ENCODE measurements around the gene SYNRG.
"Not testable (repeated sequence)": the region's sequence is repeated elsewhere in the genome, so short reads cannot be mapped to it uniquely, and the experiment has no call there.

SYNRG gene, protein sequence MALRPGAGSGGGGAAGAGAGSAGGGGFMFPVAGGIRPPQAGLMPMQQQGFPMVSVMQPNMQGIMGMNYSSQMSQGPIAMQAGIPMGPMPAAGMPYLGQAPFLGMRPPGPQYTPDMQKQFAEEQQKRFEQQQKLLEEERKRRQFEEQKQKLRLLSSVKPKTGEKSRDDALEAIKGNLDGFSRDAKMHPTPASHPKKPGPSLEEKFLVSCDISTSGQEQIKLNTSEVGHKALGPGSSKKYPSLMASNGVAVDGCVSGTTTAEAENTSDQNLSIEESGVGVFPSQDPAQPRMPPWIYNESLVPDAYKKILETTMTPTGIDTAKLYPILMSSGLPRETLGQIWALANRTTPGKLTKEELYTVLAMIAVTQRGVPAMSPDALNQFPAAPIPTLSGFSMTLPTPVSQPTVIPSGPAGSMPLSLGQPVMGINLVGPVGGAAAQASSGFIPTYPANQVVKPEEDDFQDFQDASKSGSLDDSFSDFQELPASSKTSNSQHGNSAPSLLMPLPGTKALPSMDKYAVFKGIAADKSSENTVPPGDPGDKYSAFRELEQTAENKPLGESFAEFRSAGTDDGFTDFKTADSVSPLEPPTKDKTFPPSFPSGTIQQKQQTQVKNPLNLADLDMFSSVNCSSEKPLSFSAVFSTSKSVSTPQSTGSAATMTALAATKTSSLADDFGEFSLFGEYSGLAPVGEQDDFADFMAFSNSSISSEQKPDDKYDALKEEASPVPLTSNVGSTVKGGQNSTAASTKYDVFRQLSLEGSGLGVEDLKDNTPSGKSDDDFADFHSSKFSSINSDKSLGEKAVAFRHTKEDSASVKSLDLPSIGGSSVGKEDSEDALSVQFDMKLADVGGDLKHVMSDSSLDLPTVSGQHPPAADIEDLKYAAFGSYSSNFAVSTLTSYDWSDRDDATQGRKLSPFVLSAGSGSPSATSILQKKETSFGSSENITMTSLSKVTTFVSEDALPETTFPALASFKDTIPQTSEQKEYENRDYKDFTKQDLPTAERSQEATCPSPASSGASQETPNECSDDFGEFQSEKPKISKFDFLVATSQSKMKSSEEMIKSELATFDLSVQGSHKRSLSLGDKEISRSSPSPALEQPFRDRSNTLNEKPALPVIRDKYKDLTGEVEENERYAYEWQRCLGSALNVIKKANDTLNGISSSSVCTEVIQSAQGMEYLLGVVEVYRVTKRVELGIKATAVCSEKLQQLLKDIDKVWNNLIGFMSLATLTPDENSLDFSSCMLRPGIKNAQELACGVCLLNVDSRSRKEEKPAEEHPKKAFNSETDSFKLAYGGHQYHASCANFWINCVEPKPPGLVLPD (N-terminal part only)

DNA sequence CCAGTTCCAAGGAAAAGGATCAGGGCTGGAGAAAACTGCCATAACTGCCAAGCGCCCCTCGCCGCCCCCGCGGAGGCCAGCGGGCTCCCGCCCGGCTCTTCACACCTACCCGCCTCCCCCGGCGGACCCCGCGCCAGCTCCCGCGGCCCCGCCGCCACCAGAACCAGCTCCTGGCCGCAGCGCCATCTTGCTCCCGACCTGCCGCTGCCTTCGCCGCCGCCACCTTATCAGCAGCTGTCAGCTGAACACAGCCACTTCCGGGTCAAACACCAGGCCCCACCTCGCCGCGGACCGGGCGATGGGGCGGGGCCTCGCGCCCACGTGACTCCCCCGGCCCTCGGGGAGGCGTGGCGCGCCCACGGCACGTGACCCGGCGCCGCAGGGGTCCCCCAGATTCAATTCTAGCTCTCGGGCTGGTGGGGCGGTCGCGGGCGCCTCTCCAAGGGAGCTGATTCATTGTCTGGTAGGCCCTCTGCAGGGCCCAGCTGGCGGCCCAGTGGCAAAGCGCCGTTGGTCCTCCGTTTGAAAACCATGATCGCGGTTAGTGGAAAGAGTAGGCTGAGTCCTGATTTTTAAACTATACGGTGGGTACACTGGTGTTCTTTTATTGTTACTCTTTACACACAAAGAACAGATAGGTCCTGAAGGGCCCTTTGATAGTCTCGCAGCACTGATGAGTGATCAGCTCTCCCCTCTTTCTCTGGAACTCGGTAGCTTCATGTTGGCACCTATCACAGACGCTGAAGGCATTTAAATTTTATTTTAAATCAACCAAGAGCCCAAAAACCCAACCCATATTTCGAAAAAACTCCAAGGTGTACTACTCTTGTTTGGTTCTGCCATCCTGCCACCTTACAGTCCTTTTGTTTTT, at the start of gene SYNRG:
Gene SYNRG (minus strand): TSS at position 249 of the 871 bp plus-strand sequence. CDS start 63 bp downstream, at position 186.
- DNase-seq, result peak; percentile 98

DNA sequence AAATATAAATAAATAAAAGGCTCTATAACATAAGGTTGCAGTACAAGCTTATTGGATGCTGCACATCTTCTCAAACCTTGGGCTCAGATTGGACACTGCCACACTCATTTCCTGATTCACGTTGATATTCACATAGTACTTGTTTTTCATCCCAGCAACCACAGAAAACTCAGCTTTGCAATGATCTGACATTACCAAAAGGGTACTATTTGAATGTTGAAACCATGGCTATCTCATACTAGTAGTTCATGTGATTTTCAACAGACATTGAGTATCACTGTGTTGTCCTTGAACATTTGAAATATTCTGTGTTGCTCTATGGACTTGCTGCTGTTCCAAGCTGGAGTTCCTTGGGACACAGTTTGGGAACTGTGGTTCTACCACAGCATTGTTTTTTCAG, 48.0 kb upstream of the SYNRG start:
- DNase-seq, result no peak

DNA sequence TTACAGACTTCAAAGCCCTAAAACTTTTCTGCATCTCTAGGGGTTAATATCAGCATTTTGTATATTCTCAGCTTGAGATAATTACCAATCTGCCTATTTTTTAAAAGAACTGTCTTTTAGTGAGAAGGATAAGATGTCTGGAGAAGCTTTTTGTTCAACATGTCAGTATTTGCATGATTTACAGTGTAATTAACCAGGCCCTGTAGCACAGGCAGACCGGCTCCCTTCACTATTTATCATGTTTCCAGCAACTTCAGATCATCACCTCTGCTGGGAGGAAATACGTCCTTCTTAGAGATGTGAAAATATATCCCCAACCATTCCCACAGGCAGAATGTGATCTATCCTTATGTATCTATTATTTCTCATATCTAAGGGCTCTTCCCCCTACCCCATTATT, 42.6 kb upstream of the SYNRG start:
- DNase-seq, result no peak

DNA sequence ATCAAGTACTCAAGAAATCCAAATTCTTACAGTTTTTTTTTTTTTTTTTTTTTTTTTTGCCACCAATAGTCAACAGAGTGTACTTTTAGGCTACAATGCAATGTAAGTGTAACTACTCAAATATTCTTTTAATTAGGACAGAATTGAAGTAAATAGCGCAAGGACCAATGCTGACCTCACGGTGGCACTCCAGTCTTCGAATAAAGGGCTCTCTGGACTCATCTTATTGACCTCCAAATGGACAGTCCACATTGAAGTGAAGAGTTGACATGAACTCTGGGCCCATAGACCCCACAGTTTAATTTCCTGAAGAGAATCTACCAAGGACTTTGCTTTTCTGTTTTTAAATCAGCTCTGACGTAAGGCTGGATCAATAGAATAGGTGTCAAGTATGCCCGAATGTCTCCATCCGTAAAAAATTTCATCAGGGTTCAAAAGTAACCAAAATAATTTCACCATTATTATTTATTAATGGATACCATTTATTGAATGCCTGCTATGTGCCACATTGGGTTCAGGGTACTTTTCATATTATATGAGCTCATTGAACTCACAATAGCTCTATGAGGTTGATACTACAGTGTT, 41.3 kb upstream of the SYNRG start:
- peak; percentile 48 for DNase-seq

DNA sequence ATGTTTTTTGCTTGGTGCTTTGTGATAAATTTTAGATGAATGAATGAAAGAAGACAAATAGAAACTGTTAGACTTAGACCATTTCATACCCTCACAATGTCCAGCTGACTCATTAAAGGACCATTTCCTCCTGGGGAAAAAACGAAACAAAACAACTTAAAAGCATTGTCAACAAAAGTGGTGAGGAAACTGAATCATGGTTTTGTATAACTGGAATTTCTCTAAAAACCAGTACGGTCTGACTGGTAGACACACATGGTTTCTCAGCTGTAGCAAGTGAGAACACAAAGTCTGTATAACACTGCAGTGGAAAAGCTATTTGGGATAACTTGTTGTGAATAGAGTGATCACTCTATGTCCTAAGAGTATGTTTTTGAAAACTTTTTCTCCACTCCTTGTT, 39.3 kb upstream of the SYNRG start:
- DNase-seq, result no peak

DNA sequence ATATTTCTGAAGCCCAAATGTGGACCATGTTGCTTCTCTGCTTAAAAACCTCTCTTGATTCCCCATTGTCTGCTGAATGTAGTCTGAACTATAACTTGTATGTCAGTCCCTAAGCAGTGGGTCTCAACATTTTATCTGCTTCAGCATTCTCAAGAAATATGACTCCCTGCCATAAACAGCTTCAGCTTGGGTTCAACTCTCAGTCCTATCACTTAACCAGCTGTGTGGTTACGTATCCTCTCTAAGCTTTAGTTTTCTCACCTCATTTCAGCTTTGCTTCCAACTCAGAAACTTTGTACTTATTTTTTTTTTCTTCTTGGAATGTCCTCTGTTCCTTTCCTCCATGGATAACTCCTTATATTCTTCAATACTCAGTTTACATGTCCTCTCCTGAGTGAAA, 38.6 kb upstream of the SYNRG start:
- no peak for DNase-seq

DNA sequence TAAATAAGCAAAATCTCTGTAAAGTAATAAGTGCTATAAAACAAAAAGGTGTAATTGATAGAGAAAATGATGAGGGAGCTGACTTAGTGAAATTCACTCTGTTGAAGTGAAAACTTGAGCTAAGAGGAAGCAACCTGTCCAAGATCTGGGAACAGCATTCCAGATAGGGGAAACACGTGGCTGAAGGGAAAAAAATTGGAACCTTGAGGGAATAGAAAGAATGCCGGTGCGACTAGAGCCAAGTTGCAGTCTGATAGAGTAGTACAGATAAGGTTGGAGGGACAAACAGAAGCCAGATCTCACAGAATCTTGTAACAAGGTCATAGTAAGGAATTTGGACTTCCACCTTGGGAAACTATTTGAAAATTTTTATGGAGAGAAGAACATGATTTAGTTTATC, 34.7 kb upstream of the SYNRG start:
- DNase-seq, result no peak

DNA sequence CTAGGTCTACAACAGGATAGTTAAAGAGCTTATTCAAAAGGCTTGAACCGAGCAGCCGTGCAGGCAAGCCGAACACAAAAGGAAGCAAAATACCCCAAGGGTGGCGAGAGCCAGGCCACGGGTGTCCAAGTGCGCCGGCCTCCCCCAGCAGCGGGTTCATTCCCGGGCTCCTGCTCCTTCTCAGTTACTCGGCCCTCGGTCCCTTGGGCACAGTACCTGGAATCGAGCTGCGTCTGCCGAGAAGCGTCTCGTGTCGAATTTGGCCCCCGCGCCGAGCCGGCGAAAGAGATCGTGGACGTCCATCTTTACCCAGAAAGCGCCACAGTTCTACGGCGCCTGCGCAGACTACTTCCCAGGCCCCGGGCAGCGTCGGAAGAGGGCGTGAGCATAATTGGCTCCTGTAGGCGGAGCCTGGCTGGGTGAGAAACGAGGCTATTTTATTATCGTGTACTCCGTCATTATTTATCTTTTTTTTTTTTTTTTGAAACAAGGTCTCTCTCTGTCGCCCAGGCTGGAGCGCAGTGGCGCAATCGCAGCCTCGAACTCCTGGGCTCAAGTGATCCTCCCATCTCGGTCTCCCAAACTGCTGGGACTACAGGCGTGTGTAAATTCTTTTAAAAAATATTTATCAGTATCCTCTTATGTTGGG, 34.0 kb upstream of the SYNRG start, which contains the start of gene DDX52:
Gene DDX52 (minus strand): TSS at position 329 of the 649 bp plus-strand sequence. CDS start 26 bp downstream, at position 303.
- DNase-seq, result peak; percentile 91

DNA sequence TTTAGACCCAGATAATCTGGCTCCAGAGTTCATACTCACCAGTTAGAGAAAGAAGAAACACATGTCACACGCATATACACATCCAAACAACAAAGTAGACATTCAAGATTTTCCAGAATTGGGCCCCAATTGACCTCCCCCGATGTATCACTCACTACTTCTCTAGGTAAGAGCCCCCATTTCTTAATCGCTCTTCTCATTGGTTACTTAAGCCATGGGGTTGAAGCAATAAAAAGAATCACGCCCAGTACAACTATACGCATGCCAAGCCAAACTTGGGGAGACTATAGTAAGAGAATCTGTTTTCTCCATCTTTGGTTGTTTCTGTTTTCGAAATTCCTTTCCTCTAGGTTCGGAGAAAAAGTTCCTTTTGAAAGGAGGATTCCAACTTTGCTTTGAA, 33.5 kb upstream of the SYNRG start:
- DNase-seq, result no peak

DNA sequence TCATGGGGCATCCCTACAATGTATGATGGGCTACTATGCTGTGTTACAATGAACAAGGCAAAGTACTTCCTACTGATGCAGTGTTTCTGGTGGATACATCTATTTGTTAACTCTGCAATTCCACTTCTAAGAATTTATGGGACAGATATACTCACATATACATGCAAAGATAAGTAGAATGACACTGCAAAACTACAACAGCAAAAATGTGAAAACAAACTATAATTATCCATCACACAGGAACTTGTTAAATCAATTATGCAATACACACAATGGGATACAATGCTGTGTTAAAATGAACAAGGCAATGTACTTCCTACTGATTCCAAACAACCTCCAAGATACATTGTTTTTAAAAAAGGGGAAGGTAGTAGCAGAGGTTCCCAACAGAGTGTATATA, 30.8 kb upstream of the SYNRG start:
- no peak for DNase-seq

DNA sequence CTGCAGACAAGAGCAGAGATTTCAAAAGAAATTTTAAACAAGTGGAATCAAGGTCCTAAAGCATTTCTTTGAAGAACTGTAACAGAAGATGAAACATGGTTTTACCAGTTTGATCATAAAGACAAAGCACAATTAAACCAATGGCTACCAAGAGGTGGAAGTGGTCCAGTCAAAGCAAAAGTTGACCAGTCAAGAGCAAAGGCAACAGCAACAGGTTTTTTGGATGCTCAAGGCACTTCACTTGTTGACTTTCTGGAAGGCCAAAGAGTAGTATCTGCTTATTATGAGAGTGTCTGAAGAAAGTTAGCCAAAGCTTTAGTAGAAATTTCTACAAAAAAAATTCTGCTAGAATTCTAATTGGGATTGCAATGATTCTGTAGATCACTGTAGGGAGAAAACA, 28.7 kb upstream of the SYNRG start:
- no peak for DNase-seq

DNA sequence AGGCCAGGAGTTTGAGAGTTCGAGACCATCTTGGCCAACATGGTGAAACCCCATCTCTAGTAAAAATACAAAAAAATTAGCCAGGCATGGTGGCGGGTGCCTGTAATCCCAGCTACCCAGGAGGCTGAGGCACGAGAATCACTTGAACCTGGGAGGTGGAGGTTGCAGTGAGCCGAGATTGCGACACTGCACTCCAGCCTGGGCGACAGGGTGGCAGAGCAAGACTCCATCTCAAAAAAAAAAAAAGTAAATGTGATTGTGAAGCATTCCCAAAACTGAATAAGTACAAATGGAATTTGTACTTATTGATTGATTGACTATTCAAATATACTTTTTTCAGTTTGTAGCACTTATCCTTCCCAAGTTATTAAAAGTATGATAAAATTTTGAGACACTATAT, 7.2 kb upstream of the SYNRG start:
- not testable (repeated sequence) for DNase-seq

DNA sequence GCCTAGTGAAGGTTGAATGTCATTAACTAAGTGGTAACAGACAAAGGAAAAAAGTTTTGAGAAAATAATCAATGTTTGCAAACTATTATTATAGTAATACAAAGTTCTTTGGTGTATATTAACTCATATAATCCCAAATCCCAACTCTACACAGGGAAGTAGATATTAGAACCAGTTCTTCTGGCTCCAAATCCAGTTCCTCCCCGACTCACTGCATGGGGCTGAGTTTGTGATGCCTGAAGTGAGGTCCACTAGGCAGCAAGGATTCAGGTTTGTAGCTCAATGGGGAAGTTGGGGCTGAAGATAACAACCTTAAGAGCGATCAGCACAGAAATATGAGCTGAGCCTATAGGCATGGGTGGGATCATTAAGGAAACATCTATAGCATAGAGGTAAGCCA, 5.6 kb upstream of the SYNRG start:
- DNase-seq, result no peak

DNA sequence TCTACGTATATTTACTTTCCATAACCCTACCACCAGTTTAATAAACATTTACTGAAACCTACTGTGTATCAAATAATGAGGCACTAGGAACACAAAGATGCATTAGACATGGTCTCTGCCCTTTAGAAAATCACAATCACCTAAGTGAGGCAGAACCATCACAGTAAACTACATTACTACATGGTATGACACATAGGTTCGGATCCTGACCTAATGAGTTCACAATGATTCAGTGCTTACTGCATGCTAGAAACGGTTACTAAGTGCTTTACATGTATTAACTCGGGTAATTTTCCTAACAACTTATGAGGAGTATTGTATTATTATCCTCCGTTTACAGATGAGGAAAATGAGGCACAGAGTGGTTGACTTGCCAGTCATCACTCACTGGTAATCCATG, 5.2 kb upstream of the SYNRG start:
- DNase-seq, result no peak

DNA sequence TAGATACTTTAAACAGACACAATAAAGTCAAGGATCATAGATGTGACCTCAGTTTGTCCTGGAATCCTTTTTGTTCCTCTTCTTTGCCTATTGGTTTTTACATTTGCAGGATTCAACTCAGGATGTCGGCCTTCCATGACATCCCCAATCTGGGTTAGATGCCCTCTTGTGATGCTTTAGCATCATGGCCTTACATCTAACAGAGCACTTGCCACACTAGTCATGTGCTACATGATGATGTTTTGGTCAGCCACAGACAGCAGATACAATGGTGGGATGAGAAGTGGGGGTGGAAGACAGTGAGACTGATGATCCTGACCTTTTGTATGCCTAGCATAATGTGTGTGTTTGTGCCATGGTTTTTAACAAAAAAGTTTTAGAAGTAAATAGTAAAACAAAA, 1.8 kb upstream of the SYNRG start:
- DNase-seq, result no peak

DNA sequence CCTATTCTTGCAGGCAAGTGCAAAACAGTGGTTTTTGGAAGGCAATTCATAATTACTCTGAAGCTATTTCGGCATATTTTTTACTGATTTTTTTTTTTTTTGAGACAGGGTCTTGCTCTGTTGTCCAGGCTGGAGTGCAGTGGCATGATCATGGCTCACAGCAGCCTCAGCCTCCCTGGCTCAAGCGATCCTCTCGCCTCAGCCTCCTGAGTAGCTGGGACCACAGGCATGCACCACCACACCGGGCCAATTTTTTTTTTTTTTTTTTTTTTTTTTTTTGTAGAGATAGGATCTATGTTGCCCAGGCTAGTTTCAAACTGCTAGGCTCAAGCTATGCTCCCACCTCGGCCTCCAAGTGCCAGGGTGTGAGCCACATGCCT, 813 bp upstream of the SYNRG start:
- not testable (repeated sequence) for DNase-seq

DNA sequence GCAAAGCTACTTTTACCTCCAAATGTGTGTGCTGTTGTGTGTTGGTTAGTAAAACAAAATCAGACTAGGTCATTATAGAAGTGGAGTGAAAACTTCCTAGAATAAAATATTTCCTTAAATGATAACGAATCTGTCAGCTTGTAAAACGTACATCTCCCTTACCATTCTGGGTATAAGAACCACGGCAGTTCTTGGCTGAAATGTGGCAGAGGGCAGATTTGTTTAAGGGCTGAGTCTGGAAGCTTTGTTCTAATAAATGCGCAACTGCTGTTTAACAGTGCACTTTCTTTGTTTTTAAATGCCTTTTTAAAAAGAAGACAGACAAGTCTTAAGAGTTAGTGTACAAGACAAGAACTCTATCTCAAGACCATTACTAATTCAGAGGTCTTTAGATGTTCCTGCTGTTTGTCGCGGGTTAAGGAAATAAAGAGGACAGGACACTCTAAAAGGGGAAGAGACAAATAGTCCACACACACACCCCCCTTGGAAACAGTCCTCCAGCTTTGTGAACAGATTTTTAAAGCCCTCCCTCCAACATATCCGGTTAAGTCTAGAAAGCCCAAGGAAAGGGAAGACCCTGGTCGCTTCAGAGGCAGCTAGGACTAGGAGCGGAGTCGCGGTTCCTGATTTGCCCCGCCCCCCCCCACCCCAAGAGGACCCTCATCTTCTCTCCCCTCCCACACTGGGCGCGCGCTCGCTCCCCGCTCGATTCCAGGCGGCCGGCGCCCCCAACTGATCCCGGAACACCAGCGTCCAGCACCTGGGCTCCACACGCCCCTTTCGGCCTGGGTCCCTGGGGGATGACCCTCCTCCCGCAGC, 658 bp downstream of the SYNRG start:
- no peak for DNase-seq

DNA sequence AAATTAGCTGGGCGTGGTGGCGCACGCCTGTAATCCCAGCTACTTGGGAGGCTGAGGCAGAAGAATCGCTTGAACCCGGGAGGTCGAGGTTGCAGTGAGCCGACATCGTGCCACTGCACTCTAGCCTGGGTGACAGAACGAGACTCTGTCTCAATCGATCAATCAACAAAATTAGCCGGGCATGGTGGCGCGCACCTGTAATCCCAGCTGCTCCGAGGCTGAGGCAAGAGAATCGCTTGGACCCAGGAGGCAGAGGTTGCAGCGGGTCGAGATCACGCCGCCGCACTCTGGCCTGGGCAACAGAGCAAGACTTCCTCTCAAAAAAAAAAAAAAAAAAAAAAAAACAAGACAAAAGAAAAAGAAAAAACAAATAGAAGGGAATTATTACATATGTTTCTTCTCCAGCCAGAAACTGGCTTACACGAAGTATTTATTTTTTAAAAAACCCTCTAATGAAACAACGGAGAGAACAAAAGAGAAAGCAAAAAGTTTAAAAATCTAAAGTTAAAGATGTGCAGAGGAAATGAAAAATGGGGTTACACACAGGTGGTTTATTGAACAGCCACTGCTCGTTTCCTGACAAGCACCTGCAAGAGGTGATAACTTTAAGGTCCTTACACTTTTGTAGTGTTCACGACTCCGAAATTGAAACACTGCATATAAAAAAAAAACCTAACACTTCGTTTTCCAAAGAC, 1.4 kb downstream of the SYNRG start:
- no peak for DNase-seq

DNA sequence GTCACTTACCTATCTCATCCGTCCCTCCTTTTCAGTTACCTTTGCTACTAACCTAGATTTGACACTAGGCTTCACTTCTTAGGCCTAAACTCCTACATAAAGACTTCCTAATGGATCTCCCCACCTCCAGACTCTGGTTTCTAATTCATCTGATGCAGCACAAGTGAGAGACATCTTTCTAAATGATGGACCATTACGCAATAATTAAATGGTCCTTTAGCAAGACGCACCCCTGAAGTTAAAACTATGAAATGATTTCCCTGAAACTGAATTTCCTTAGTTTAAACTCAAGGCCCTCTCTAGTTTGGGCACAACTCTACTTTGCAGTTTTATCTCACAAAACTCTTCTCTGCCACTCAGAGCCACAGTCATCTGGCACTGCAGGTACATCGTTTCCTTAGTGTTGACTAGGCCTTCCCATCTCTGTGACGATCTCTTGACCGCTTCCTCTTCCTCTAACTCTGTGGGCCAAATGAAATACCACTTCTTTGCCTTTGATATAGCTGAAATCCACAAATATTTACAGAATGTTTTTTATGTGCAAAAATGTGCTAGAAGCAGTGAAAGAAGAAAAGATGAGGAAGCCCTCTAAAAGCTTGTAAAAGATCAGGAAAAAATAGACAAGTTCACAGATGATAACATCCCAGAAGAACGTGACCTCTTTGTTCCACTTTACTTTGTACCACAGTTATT, 3.3 kb downstream of the SYNRG start:
- DNase-seq, result no peak
